ENCODE data around the gene TNFSF12. TPM values are rescaled to one million over a fixed set of nuclear protein-coding genes. Genes with fewer than 3 reads are reported as not detected.

The TNFSF12 gene
- total RNA-seq, 1 donor from 2014 or later: 3.4 TPM

- peak overlapping the region; percentile 94 for H3K27ac Mint-ChIP-seq (ENCODE audit: unreplicated experiment)
- H3K9me3 Mint-ChIP-seq (ENCODE audit: unreplicated experiment): no peaks in the 10 kb centered on the region
- Histone ChIP-seq H4K20me1 (ENCODE audit: insufficient read depth, low read length) (peaks cover 36% of the 10 kb centered on the region), H3K79me2 (ENCODE audit: insufficient read depth, low read length) (peaks cover 45% of the 10 kb centered on the region), H3K27me3 (ENCODE audit: insufficient read depth, low read length) (no peaks in the 10 kb centered on the region), H3K4me1 (ENCODE audit: insufficient read depth, low read length) (peaks cover 55% of the 10 kb centered on the region), H3K4me3 (ENCODE audit: insufficient read depth, low read depth, low read length) (no peak overlapping the region), H3K27ac (ENCODE audit: low read depth, low read length) (peak overlapping the region; percentile 81), H3K9ac (ENCODE audit: low read length) (peak overlapping the region; percentile 68), H3K4me2 (ENCODE audit: low read length) (peak overlapping the region; percentile 81), H3K9me3 (ENCODE audit: insufficient read depth, low read depth, low read length) (no peaks in the 10 kb centered on the region), H3K36me3 (ENCODE audit: insufficient read depth, low read length) (peaks cover 10% of the 10 kb centered on the region), H2AFZ (ENCODE audit: low read depth, low read length) (no peak overlapping the region)
- H3K36me3 Mint-ChIP-seq (ENCODE audit: low read depth, unreplicated experiment): peaks cover 23% of the 10 kb centered on the region
- H3K4me1 Mint-ChIP-seq (ENCODE audit: low read depth, unreplicated experiment): peaks cover 50% of the 10 kb centered on the region
- H3K4me3 Mint-ChIP-seq (ENCODE audit: unreplicated experiment): no peak overlapping the region
- no peak for DNase-seq (ENCODE audit: low read depth)
- no peak for FAIRE-seq
- no peak for TF ChIP-seq CTCF (IDR thresholded peaks at IDR 0.05; ENCODE audit: insufficient read depth, low read depth, low read length)
- TF ChIP-seq EZH2 (IDR thresholded peaks at IDR 0.05; ENCODE audit: insufficient read depth, low read length): no peak
- H3K27me3 Mint-ChIP-seq (ENCODE audit: low read depth, unreplicated experiment): no peaks in the 10 kb centered on the region
These were observed 39.8 kb downstream of the TNFSF12 start for GRCh38 chr17:7588553-7589203.

DNA sequence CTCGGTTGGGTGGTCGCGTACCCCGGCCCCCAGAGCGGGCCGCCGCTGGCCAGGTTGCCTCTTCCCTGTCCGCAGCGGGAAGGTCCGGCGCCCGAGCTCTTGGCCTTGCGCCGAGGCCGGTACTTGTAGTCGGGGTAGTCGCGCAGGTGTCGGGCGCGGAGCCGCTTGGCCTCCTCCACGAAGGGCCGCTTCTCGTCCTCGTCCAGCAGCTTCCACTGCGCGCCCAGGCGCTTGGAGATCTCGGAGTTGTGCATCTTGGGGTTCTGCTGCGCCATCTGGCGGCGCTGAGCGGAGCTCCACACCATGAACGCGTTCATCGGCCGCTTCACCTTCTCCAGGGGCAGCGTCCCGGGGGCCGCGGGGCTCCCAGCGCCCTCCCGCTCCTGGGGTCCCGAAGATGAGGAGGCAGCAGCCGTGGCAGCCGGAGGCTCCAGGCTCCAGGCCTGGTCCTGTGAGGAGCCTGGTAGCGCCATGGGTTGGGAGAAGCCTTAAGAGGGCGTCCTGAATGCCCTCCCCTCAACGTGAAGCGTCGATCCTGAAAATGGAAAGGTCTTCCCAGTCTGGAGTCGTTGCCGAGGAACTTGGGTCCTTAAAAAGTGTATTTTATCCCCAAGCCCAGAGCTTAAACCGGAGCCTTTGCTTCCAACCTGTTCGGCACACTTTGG is 40.5 kb downstream of the TNFSF12 start:
- H3K4me3 ChIP-seq (ENCODE audit: insufficient read depth, low read depth, low read length): no peak overlapping the region
- no peaks in the 10 kb centered on the region for H3K9me3 ChIP-seq (ENCODE audit: insufficient read depth, low read depth, low read length)
- no peak for FAIRE-seq
- peaks cover 42% of the 10 kb centered on the region for H3K79me2 ChIP-seq (ENCODE audit: insufficient read depth, low read length)
- H3K4me1 Mint-ChIP-seq (ENCODE audit: low read depth, unreplicated experiment): peaks cover 47% of the 10 kb centered on the region
- peak overlapping the region; percentile 68 for H3K9ac ChIP-seq (ENCODE audit: low read length)
- H3K4me1 ChIP-seq (ENCODE audit: insufficient read depth, low read length): peaks cover 52% of the 10 kb centered on the region
- peak; percentile 61 for DNase-seq (ENCODE audit: low read depth)
- TF ChIP-seq EZH2 (IDR thresholded peaks at IDR 0.05; ENCODE audit: insufficient read depth, low read length): no peak
- peak; percentile 56 for TF ChIP-seq CTCF (IDR thresholded peaks at IDR 0.05; ENCODE audit: insufficient read depth, low read depth, low read length)
- peaks cover 41% of the 10 kb centered on the region for H4K20me1 ChIP-seq (ENCODE audit: insufficient read depth, low read length)
- H3K36me3 ChIP-seq (ENCODE audit: insufficient read depth, low read length): peaks cover 17% of the 10 kb centered on the region
- peak overlapping the region; percentile 22 for H3K27ac ChIP-seq (ENCODE audit: low read depth, low read length)
- H3K4me3 Mint-ChIP-seq (ENCODE audit: unreplicated experiment): peak overlapping the region; percentile 14
- peaks cover 24% of the 10 kb centered on the region for H3K36me3 Mint-ChIP-seq (ENCODE audit: low read depth, unreplicated experiment)
- peak overlapping the region; percentile 81 for H3K4me2 ChIP-seq (ENCODE audit: low read length)
- no peaks in the 10 kb centered on the region for H3K27me3 ChIP-seq (ENCODE audit: insufficient read depth, low read length)
- no peak overlapping the region for H2AFZ ChIP-seq (ENCODE audit: low read depth, low read length)
- H3K9me3 Mint-ChIP-seq (ENCODE audit: unreplicated experiment): no peaks in the 10 kb centered on the region
- no peaks in the 10 kb centered on the region for H3K27me3 Mint-ChIP-seq (ENCODE audit: low read depth, unreplicated experiment)
- H3K27ac Mint-ChIP-seq (ENCODE audit: unreplicated experiment): no peak overlapping the region
